SK-N-SH (cell line): ENCODE measurements around the gene ASAP2. TPM values are rescaled to one million over a fixed set of nuclear protein-coding genes. Genes with fewer than 3 reads are reported as not detected.
A peak's percentile ranks its signal among the peaks of the same experiment; 100 is the strongest.
"Not testable (repeated sequence)": the region's sequence is repeated elsewhere in the genome, so short reads cannot be mapped to it uniquely, and the experiment has no call there.

Experiments
- CTCF ChIA-PET: fragments of 300-600, 350-600 bp; formaldehyde crosslinking; extraction: SDS; loops from one replicate; lab custom pipeline; 2021; lab: Yijun Ruan, JAX
- POLR2A ChIA-PET: fragments of 350-600 bp; sonication (Branson Sonifier 250); formaldehyde crosslinking; extraction: SDS; loops from one replicate; lab custom pipeline; 2020; ENCODE audit warnings: antibody characterized with exemption, inconsistent platforms; lab: Yijun Ruan, JAX
- DNase-seq: peaks from one replicate; pipeline ENCODE4 v3.0.0; 2012
- H2AFZ ChIP-seq: fragments of 200-600 bp; sonication (generic); 2 replicates; pipeline ENCODE4 v1.8.1; 2016; ENCODE audit warnings: antibody characterized with exemption, mild to moderate bottlenecking, low read depth
- H3F3A ChIP-seq: fragments of 200-600 bp; sonication (generic); replicated peaks from 2 replicates; pipeline ENCODE3; 2016; ENCODE audit warnings: antibody characterized with exemption, mild to moderate bottlenecking; ENCODE audit not compliant: insufficient read depth
- H3K27ac ChIP-seq, 2 experiments: fragments of 200-500 bp in 1 of 2; fragments of 200-600 bp in 1 of 2; sonication (Bioruptor generic) in 1 of 2; sonication (generic), shearing (Covaris generic) in 1 of 2; 2 replicates each; pipeline versions ENCODE4 v1.5.1 to v1.6.1; 2014 to 2016; ENCODE audit warnings: low read depth in 2 of 2, inconsistent platforms in 1 of 2, low read length in 1 of 2, mild to moderate bottlenecking in 1 of 2, mixed read lengths in 1 of 2
- H3K27me3 ChIP-seq: fragments of 200-600 bp; sonication (generic), shearing (Covaris generic); 2 replicates; pipeline ENCODE4 v1.6.1; 2016; ENCODE audit warnings: mixed run types; ENCODE audit not compliant: insufficient read depth
- H3K36me3 ChIP-seq, 2 experiments: fragments of 200-500 bp in 1 of 2; fragments of 200-600 bp in 1 of 2; sonication (Bioruptor generic) in 1 of 2; sonication (generic) in 1 of 2; replicated peaks in 1 of 2; 2 replicates each; pipeline versions ENCODE3 to v1.5.1; 2014 to 2016; ENCODE audit warnings: low read length in 1 of 2, mild to moderate bottlenecking in 1 of 2; ENCODE audit not compliant: insufficient read depth in 2 of 2, control insufficient read depth in 1 of 2
- H3K4me1 ChIP-seq, 2 experiments: fragments of 200-500 bp in 1 of 2; fragments of 200-600 bp in 1 of 2; sonication (Bioruptor generic) in 1 of 2; sonication (generic), shearing (Covaris generic) in 1 of 2; 2 replicates each; pipeline versions ENCODE4 v1.5.1 to v1.6.1; 2014 to 2016; ENCODE audit warnings: low read depth in 1 of 2, low read length in 1 of 2, mixed run types in 1 of 2; ENCODE audit not compliant: insufficient read depth in 2 of 2, control insufficient read depth in 1 of 2
- H3K4me2 ChIP-seq: fragments of 200-600 bp; sonication (generic), shearing (Covaris generic); 2 replicates; pipeline ENCODE4 v1.6.1; 2017; ENCODE audit warnings: mixed run types
- H3K4me3 ChIP-seq, 2 experiments: fragments of 200-500 bp in 1 of 2; fragments of 200-600 bp in 1 of 2; sonication (Bioruptor generic) in 1 of 2; sonication (generic), shearing (Covaris generic) in 1 of 2; 2 replicates each; pipeline versions ENCODE4 v1.5.1 to v1.8.1; 2014 to 2016; ENCODE audit warnings: low read depth in 2 of 2, inconsistent platforms in 1 of 2, low read length in 1 of 2, mild to moderate bottlenecking in 1 of 2, mixed read lengths in 1 of 2, moderate library complexity in 1 of 2
- H3K79me2 ChIP-seq: fragments of 200-600 bp; sonication (generic); 2 replicates; pipeline ENCODE4 v1.8.1; 2017; ENCODE audit warnings: mild to moderate bottlenecking; ENCODE audit not compliant: insufficient read depth
- H3K9ac ChIP-seq: fragments of 200-600 bp; sonication (generic); 2 replicates; pipeline ENCODE4 v1.6.1; 2017; ENCODE audit warnings: mixed run types
- H3K9me2 ChIP-seq: fragments of 200-600 bp; sonication (generic); 2 replicates; pipeline ENCODE4 v1.6.1; 2017; ENCODE audit warnings: mixed run types
- H3K9me3 ChIP-seq: fragments of 200-600 bp; sonication (generic); 2 replicates; pipeline ENCODE4 v1.6.1; 2017; ENCODE audit warnings: mixed run types, mild to moderate bottlenecking, moderate library complexity
- H4K20me1 ChIP-seq: fragments of 200-600 bp; sonication (generic); 2 replicates; pipeline ENCODE4 v1.6.1; 2017; ENCODE audit warnings: mild to moderate bottlenecking, mixed run types; ENCODE audit not compliant: insufficient read depth
- CHD2 ChIP-seq: fragments of 150-350 bp; IDR thresholded peaks from 2 replicates; pipeline ENCODE4 v1.6.1; 2018; ENCODE audit warnings: low read length; ENCODE audit not compliant: partially characterized antibody
- CTCF ChIP-seq: fragments of 200-600 bp; sonication (generic); IDR thresholded peaks from 2 replicates; pipeline ENCODE4 v1.6.1; 2017; ENCODE audit warnings: antibody characterized with exemption, mild to moderate bottlenecking, moderate library complexity
- EP300 ChIP-seq, 2 experiments: IDR thresholded peaks; 2 replicates each; pipeline versions ENCODE4 v1.4.0 to v1.6.1; 2012; ENCODE audit warnings: borderline replicate concordance in 1 of 2, low read depth in 1 of 2, low read length in 1 of 2
- FOXM1 ChIP-seq: IDR thresholded peaks from 2 replicates; pipeline ENCODE4 v1.4.0; 2012; ENCODE audit warnings: low read depth, mild to moderate bottlenecking
- GABPA ChIP-seq: IDR thresholded peaks from 2 replicates; pipeline ENCODE4 v1.4.0; 2012; ENCODE audit warnings: low read depth, mild to moderate bottlenecking
- MEF2A ChIP-seq: IDR thresholded peaks from 2 replicates; pipeline ENCODE4 v1.4.0; 2012; ENCODE audit warnings: low read depth, borderline replicate concordance
- NFIC ChIP-seq: IDR thresholded peaks from 2 replicates; pipeline ENCODE4 v1.4.0; 2012; ENCODE audit warnings: borderline replicate concordance
- PBX3 ChIP-seq: IDR thresholded peaks from 2 replicates; pipeline ENCODE4; 2012
- POLR2AphosphoS5 ChIP-seq: IDR thresholded peaks from 2 replicates; pipeline ENCODE4 v1.6.1; 2012; ENCODE audit warnings: low read depth, low read length
- RCOR1 ChIP-seq: fragments of 150-350 bp; IDR thresholded peaks from 2 replicates; pipeline ENCODE4 v1.6.1; 2017; ENCODE audit warnings: antibody characterized with exemption, low read length
- SMC3 ChIP-seq: IDR thresholded peaks from 2 replicates; pipeline ENCODE4 v1.6.1; 2012; ENCODE audit warnings: low read depth, low read length, improper control_type of control experiment
- TEAD4 ChIP-seq: IDR thresholded peaks from 2 replicates; pipeline ENCODE4 v1.4.0; 2012; ENCODE audit warnings: mild to moderate bottlenecking, borderline replicate concordance; ENCODE audit not compliant: insufficient read depth
- WGBS: methylation state at CpG from one replicate; pipeline ENCODE4 v1.1.6; 2017; ENCODE audit warnings: low lambda C conversion rate; 5-methylcytosine and 5-hydroxymethylcytosine counted together
- polyA plus RNA-seq, 3 experiments: library from polyadenylated mRNA; depleted of rRNA; stranded (reverse); fragments of >200 nt; gene quantifications; 2 replicates each; pipeline ENCODE4 v1.2.3, GENCODE V29; 2012

ASAP2 gene
- polyA plus RNA-seq, 1 of the 3 experiments (the other 2 are of a cell fraction), result 37.9 TPM

- no peaks in the 10 kb centered on the region for H3K27me3 ChIP-seq
- no peaks in the 10 kb centered on the region for H3K9me2 ChIP-seq
- H3K4me1 ChIP-seq, result peaks cover 28 to 54% of the 10 kb centered on the region in 2 experiments; a peak in 3 of 4 replicates
- no peak for DNase-seq
- CTCF ChIA-PET, result interaction anchor here (0.7 to 2.2 kb wide), 4 partner anchors 9 to 32 kb away, joined by 3 to 5 read pairs (median 4); partner anchors contain the start of gene ASAP2
- peaks cover 16 to 22% of the 10 kb centered on the region in 2 experiments for H3K36me3 ChIP-seq
- H3F3A ChIP-seq, result peaks cover 40% of the 10 kb centered on the region
- POLR2A ChIA-PET, result interaction anchor here (1.0 kb wide), 1 partner anchor 15 kb away, joined by 4 read pairs; no protein-coding TSS in a partner anchor
- H3K9me3 ChIP-seq, result no peaks in the 10 kb centered on the region; the same call in 1 of the 2 replicates
- WGBS, result 91% methylated on average over 4 of the region's 4 CpGs
- peaks cover 98% of the 10 kb centered on the region for H4K20me1 ChIP-seq
- no peak overlapping the region; a peak in 1 of 4 replicates for H3K27ac ChIP-seq
- peaks cover 100% of the 10 kb centered on the region for H3K79me2 ChIP-seq
- H3K4me2 ChIP-seq, result no peak overlapping the region
- TF ChIP-seq FOXM1, result no peak
- TF ChIP-seq CTCF, result no peak
- peak; percentile 36; the same call in 1 of the 2 replicates for TF ChIP-seq NFIC
- TF ChIP-seq GABPA, result no peak
- no peak overlapping the region for H3K9ac ChIP-seq
- H3K4me3 ChIP-seq, result no peak overlapping the region
- H2AFZ ChIP-seq, result no peak overlapping the region
These were observed 9.1 kb downstream of the ASAP2 start for GRCh38 chr2:9215680-9216079.

GRCh38 chr2:9216143-9216542, 9.5 kb downstream of the ASAP2 start:
- Histone ChIP-seq H3K79me2 (peaks cover 100% of the 10 kb centered on the region), H3F3A (peaks cover 44% of the 10 kb centered on the region), H3K36me3 (peaks cover 16 to 27% of the 10 kb centered on the region in 2 experiments), H3K4me1 (peaks cover 28 to 51% of the 10 kb centered on the region in 2 experiments; a peak in 3 of 4 replicates), H4K20me1 (peaks cover 98% of the 10 kb centered on the region)
- POLR2A ChIA-PET, result interaction anchor here (1.0 kb wide), 1 partner anchor 14 kb away, joined by 4 read pairs; no protein-coding TSS in a partner anchor
- H3K4me2 ChIP-seq, H3K9ac ChIP-seq, H2AFZ ChIP-seq, H3K4me3 ChIP-seq, DNase-seq, H3K27ac ChIP-seq, H3K9me2 ChIP-seq, H3K27me3 ChIP-seq, H3K9me3 ChIP-seq: not testable (repeated sequence)
- WGBS, result 93% methylated on average over 2 of the region's 2 CpGs
- CTCF ChIA-PET, result interaction anchor here (0.7 to 2.2 kb wide), 4 partner anchors 9 to 31 kb away, joined by 3 to 5 read pairs (median 4); partner anchors contain the start of gene ASAP2

GRCh38 chr2:9217838-9218770, 11.5 kb downstream of the ASAP2 start:
- ChIA-PET CTCF (interaction anchor here (0.5 to 2.4 kb wide), 5 partner anchors 9 to 153 kb away, joined by 3 to 11 read pairs (median 6); partner anchors contain the start of gene ASAP2), POLR2A (no interaction called here)
- Histone ChIP-seq H3K36me3 (peaks cover 8 to 23% of the 10 kb centered on the region in 2 experiments), H3F3A (peaks cover 48% of the 10 kb centered on the region), H2AFZ (no peak overlapping the region), H3K4me2 (peak overlapping the region; percentile 3; the same call in 1 of the 2 replicates), H3K27me3 (no peaks in the 10 kb centered on the region), H3K27ac (peak overlapping the region in 1 of 2 experiments; percentile 53; a peak in 3 of 4 replicates), H3K4me3 (no peak overlapping the region), H3K9ac (no peak overlapping the region), H4K20me1 (peaks cover 98% of the 10 kb centered on the region), H3K9me3 (no peaks in the 10 kb centered on the region; the same call in 1 of the 2 replicates), H3K79me2 (peaks cover 100% of the 10 kb centered on the region), H3K4me1 (peaks cover 24 to 36% of the 10 kb centered on the region in 2 experiments; a peak in 3 of 4 replicates), H3K9me2 (no peaks in the 10 kb centered on the region)
- no peak for DNase-seq
- WGBS, result 97% methylated on average over 7 of the region's 7 CpGs
- TF ChIP-seq PBX3 (no peak), TEAD4 (no peak), POLR2AphosphoS5 (no peak), CHD2 (no peak), SMC3 (no peak), CTCF (no peak), EP300 (IDR thresholded peaks at IDR 0.05; ENCODE audit: borderline replicate concordance in 1 of 2, low read depth in 1 of 2, low read length in 1 of 2) (no peak), RCOR1 (no peak), MEF2A (no peak)
